Myocyte (in vitro differentiated cells): ENCODE measurements around the gene FABP1. TPM values are rescaled to one million over a fixed set of nuclear protein-coding genes. Genes with fewer than 3 reads are reported as not detected.

ENCODE experiments used
- DNase-seq: peaks from one replicate; pipeline ENCODE4 v3.0.0-alpha.2; 2012; ENCODE audit warnings: low read depth
- total RNA-seq: library from RNA; depleted of rRNA; stranded (reverse); fragments of >200 nt; gene quantifications from 2 replicates; pipeline ENCODE4 v1.2.3, GENCODE V29; 2014

The FABP1 gene
- total RNA-seq, 1 donor from 2014 or later: not detected

DNA sequence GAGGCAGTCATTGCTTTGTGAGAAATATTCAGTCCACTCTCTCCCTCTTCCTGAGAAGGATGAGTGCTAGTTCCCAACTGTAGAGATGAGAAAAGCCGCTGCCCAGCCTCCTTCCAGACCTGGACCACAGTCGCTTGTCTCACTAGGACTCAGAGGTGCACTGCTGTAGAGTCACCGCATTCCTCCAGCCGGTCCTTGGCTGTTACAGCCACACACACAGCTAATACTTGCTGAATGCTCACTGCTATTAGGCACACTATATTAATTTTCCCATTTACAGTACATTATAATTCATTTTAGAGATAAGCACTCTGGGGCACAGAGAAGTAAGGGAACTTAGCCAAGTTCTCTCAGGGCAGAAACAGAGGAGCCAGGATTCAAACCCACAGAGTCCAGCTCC is 10.0 kb upstream of the FABP1 start:
- DNase-seq: no peak

DNA sequence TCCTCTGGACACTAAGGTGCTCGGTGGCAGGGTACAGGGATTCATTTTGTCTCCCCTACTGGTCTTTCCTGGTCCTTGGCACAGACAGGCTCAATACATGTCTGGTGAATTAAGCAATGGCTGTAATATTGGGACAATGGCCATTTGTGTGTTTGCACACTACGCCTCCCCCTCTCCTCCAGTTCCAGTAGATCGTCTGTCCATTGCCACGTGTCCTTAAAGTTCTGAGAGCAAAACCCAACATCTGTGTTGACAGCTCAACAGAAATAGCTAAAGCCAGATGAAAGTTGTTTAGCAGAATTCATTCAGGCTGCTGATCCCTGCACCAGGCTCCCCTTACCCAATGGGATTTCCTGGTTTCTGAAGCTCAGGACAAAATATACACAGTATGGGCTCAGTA is 9.0 kb upstream of the FABP1 start:
- no peak for DNase-seq

GRCh38 chr2:88133875-88134274 is 6.0 kb upstream of the FABP1 start:
- no peak for DNase-seq

DNA sequence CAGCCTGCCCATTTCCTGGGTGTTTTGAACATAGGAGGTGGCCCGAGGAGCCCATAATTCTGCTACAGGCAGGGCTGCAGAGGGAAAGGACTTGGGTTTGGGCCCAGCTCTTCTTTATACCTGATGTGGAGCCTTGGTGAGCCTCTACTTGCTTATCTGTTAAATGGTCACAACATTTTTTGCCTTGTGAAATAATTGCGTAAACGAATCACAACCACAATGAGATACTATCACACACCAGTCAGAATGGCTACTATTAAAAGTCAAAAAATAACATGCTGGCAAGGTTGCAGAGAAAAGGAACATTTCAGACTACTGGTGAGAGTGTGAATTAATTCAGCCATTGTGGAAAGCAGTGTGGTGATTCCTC is 4.1 kb upstream of the FABP1 start:
- DNase-seq: no peak

DNA sequence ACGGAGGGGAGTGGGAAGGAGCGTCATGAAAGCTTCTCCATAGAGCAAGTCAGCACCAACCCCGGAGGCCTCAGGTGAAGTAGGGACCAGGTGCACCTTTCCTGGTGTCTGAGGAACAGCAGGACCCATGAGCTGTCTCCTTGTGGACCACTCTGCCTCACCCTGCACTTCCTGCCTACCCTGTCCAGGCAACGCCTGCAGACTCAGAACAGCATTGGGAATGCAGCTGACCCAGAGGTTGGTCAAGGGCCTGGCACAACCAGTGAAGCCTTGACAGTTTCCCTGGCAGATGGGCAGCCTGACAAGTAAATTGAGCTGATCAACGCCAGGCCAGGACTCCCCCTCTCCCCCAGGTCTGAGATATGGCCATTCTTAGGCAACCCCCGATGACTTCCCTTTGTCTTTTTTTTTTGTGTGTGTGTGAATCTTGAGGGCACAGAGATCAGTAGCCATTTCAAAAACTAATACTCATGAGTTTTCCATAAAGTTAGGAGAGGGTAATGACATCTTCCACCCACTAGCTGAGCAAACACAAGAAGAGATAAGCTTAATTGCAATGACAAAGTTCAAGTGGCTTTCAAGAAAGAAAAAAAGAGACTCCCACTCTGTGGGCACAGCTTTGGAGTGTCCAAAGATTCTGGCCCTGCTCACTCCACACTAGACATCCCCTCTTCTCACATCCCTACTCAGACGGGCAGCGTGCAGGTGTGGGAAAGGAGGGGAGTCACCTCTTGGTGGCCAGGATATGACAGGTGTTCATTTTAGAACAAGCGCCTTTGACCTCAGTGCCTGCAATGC is 3.5 kb upstream of the FABP1 start:
- DNase-seq: no peak

- DNase-seq: no peak
Measured at GRCh38 chr2:88129313-88129959, 1.6 kb upstream of the FABP1 start.

DNA sequence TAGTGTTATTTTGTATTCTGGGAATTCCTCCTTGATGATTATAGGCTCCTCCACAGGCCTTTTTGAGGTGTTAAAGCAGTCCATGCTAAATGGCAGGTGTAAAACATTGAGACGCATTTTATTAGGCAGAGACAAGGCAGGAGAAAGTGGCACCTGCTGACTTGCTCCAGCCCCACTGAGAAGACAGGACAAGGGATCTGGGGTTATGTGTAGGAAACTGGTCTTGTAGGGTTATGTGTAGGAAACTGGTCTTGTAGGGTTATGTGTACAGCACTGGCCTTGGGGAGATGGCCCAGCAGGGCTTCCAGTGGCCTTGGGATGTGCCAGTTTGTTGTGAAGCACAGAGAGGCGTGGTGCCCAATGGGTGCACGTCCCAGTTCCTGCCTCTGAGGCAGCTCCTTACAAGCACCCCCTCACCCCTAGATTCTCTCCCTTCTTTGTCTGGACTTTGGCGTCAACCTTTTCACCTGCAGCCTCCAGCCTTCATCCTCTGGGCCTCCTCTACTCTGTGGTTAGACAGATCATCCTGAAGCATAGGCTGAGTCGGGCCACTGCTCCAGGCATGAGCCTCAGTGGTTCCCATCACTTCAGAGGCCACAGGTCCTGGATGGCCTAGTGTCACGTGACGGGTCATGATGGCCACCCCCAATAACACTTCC is 921 bp upstream of the FABP1 start:
- no peak for DNase-seq

DNA sequence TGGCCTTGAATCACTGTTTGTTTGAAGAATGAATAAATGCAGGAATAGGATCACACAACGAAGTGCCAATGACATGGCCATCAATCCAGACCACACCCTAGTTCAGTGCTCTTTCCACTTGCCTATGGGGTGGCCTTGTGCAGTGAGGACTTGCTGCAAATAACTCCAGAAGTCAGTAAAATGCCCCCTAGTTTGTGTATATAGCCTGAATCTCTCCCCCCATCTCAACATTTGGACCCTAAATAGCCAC is 299 bp downstream of the FABP1 start:
- no peak for DNase-seq

GRCh38 chr2:88126772-88127637 is 857 bp downstream of the FABP1 start:
- no peak for DNase-seq

- no peak for DNase-seq
Measured at GRCh38 chr2:88125924-88126771, 1.7 kb downstream of the FABP1 start.

DNA sequence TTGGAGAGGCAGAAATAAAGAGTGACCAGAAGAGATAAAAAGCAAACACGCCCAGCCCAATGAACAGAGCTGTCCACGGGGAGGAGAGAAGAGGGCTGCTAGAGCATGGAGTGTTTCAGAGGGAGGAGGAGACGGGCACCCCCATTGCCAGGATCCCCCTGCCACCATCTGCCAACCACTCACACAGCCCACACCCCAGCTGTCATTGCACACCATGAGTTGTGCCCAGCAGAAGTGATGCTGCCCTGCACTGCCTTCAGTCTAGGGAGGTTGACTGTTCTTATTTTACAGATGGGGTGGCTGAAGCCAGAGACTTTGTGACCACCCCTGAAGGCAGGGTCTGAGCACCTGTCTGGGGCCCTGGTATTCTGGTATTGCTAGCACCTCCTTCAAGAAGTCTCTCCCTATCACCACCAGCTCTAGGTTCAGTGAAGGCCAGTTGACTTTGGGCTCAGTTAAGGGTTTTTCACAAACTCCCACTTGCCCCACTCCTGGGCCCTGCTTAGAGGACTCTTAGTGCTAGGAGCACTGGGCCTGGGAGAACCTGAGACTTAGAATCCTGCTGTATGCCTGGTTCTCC is 2.4 kb downstream of the FABP1 start:
- no peak for DNase-seq

DNA sequence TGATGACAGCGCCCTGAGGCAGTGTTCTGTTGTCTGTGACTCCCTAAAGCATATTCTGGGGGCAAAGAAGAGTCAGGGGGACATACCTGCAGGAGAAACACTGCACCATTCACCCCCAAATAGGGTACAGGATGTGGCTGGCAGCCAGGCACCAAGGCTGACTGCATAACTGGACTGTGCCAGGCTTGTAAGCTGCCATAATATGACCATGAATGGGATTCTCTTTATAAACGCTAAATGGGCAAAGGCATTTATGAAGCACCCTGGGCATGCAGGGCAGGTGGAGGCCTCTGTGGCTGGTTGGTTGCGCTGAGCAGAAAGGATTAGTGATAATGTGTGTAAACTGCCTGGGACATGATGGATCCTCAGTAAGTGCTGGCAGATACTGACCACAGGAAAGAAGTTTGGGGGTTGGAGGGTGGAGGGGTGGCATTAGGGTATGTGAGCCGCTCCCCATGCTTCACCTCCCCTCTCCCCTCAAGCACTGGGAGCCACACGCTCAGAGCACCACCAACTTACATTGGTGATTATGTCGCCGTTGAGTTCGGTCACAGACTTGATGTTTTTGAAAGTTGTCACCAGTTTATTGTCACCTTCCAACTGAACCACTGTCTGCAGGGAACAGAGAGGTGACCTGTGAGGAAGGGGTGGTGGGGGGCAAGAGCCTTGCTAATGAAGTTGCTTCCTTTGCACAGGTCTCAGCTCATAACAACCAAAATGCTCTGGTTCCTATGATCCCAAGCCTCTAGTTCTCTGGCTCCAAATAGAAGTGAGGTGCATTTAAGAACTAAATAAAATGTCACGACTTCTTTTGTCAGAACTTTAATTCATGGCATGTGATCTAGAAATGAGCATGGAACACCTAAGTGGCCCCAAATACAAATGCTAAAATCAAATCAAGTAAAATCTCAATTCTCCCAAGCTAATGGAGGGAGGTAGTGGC is 3.6 kb downstream of the FABP1 start:
- no peak for DNase-seq

DNA sequence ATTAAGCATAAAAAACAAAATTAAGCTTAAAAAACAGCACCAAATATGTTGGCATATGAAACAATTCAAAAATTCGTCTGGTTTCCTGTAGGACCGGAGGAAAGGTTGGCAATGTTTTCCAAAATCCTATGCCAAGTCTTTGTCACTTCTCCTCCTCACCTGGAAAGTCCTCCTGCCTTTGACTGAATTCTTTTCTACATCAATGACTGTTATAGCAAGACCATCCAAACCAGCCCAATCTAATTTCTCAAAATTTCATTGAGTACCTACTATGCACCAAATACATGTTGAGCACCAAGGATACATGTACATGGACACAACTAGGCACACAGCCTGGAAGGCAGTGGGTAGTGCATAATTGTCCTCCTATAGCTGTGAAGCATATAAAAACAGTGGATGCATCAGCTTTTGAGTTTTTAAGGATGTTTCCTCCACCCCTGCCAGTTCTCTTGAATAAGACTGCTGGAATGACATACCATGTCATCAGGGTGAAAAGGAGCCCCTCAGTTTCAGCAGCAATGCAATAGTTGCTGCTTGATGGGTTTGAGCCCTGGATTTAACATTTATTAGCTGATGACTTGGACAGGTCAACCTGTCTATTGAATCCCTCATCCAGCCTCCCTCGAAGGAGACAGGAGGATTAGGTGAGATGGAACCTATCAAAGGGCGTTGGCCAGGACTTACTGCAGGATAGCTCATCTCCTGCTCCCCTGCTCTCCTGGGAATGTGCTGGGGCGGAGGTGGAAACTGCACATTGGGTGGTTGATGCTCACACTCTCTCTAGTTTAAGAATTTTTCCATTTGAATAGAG is 4.5 kb downstream of the FABP1 start:
- no peak for DNase-seq

- DNase-seq: no peak
Measured at GRCh38 chr2:88122141-88122884, 5.5 kb downstream of the FABP1 start.

DNA sequence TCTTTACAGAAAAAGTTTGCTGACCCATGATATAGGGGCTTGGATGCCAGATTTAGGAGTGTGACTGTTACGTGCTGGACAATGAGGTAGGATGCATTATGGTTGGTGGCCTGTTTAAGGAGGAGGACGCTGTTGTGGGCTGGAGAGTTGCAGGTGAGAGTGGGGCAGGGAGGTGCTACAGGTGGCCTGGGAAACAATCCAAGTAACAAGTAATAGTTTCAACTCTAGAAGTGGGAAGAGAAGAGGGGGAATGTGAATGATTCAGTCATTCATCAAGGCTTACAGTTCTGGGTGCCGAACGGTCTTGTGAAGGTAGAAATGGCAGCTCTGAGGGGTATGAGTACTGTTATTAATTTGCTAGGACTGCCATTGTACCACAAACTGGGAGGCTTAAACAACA is 6.2 kb downstream of the FABP1 start:
- no peak for DNase-seq

- DNase-seq: no peak
Measured at GRCh38 chr2:88117973-88118372, 9.9 kb downstream of the FABP1 start.

DNA sequence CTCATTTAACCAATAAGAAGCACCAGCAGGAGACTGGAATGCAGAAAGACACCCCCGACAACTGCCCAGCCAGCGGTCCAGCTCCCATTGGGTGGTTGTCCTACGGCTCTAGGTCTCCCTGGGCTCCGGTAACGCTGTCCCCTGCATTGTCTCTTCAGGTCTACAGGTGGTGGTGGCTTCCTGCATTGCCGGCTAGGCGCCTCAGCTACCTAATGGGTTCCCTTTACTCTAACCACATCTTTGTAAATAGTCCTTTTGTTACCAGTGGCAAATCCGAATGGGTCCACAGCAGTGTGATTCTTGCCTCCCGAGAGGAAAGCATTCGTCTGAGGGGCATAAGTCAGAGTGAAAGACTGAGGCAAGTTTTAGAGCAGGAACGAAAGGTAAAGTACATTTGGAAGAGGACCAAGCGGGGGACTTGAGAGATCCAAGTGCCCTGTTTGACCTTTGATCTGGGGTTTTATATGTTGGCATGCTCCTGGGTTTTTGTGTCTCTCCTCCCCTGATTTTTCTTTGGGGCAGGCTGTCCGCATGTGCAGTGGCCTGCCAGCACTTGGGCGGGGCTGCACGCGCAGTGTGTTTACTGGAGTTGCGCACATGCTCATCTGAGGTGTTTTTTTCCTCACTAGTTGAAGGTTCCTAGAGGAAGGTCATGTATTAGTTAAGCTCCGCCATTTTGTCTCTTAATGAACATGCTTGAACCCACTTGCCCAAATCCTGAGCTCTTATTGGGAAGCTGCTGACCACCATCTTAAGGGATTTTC is 11.0 kb downstream of the FABP1 start:
- no peak for DNase-seq
